Esophagus (tissue), 2 donors: ENCODE results near the gene EP300. TPM values are rescaled to one million over a fixed set of nuclear protein-coding genes. Genes with fewer than 3 reads are reported as not detected.

ENCODE experiments used
- H3K27ac ChIP-seq, 2 donors: one replicate each; pipeline ENCODE4 v1.5.1; 2013; ENCODE audit warnings: low read depth in 2 of 2, mild to moderate bottlenecking in 2 of 2, inconsistent platforms in 1 of 2, low read length in 1 of 2, moderate library complexity in 1 of 2
- H3K27me3 ChIP-seq, 2 donors: one replicate each; pipeline ENCODE4 v1.6.1; 2013; ENCODE audit warnings: low read length in 2 of 2, control low read depth in 1 of 2, mild to moderate bottlenecking in 1 of 2; ENCODE audit not compliant: insufficient read depth in 2 of 2, control insufficient read depth in 1 of 2
- H3K36me3 ChIP-seq, 2 donors: one replicate each; pipeline ENCODE4 v1.6.1; 2013; ENCODE audit warnings: low read length in 1 of 2; ENCODE audit not compliant: control insufficient read depth in 2 of 2, insufficient read depth in 2 of 2
- H3K4me1 ChIP-seq, 2 donors: one replicate each; pipeline ENCODE4 v1.6.1; 2013; ENCODE audit warnings: low read length in 1 of 2; ENCODE audit not compliant: control insufficient read depth in 2 of 2, insufficient read depth in 2 of 2
- H3K4me3 ChIP-seq, 2 donors: one replicate each; pipeline ENCODE4 v1.5.1; 2013; ENCODE audit warnings: low read length in 2 of 2, mild to moderate bottlenecking in 2 of 2, low read depth in 1 of 2, moderate library complexity in 1 of 2
- H3K9me3 ChIP-seq, 2 donors: one replicate each; pipeline ENCODE4 v1.6.1; 2013; ENCODE audit warnings: mild to moderate bottlenecking in 2 of 2, low read depth in 1 of 2, low read length in 1 of 2, moderate library complexity in 1 of 2; ENCODE audit not compliant: control insufficient read depth in 2 of 2, insufficient read depth in 1 of 2
- WGBS, 2 donors: extraction: QIAGEN DNeasy Blood & Tissue Kit; methylation state at CpG; one replicate each; pipeline ENCODE4 v1.1.7; 2013; 5-methylcytosine and 5-hydroxymethylcytosine counted together
- polyA plus RNA-seq, 2 donors: library from polyadenylated mRNA; stranded (reverse); fragments of 200-250 nt; gene quantifications; one replicate each; pipeline ENCODE4 v1.2.3, GENCODE V29; 2013
- donor health status: healthy with polysubstance abuse.
- donor health status: Bipolar disorder and iron deficiency.

EP300 gene
- polyA plus RNA-seq, 2 donors = 11.6 to 13.7 TPM

GRCh38 chr22:41076857-41077256 lies 15.5 kb upstream of the EP300 start:
- Histone ChIP-seq H3K36me3 (no peaks in the 10 kb centered on the region), H3K4me3 (no peak overlapping the region), H3K27ac (no peak overlapping the region), H3K27me3 (no peaks in the 10 kb centered on the region), H3K4me1 (no peaks in the 10 kb centered on the region), H3K9me3 (no peaks in the 10 kb centered on the region)
- 78 to 88% methylated on average over 1 of the region's 1 CpG for WGBS, 2 donors

- 41 to 43% methylated on average over 1 of the region's 1 CpG for WGBS, 2 donors
- no peaks in the 10 kb centered on the region for H3K4me1 ChIP-seq
- H3K9me3 ChIP-seq = no peaks in the 10 kb centered on the region
- H3K27me3 ChIP-seq = no peaks in the 10 kb centered on the region
- no peak overlapping the region for H3K4me3 ChIP-seq
- no peaks in the 10 kb centered on the region for H3K36me3 ChIP-seq
- H3K27ac ChIP-seq = no peak overlapping the region
Measured at GRCh38 chr22:41078931-41079330, 13.5 kb upstream of the EP300 start.

GRCh38 chr22:41085842-41086241 lies 6.5 kb upstream of the EP300 start:
- 66 to 73% methylated on average over 2 of the region's 2 CpGs for WGBS, 2 donors
- H3K27ac ChIP-seq = no peak overlapping the region
- H3K27me3 ChIP-seq = no peaks in the 10 kb centered on the region
- H3K36me3 ChIP-seq = no peaks in the 10 kb centered on the region
- H3K4me1 ChIP-seq = no peaks in the 10 kb centered on the region
- no peaks in the 10 kb centered on the region for H3K9me3 ChIP-seq
- no peak overlapping the region for H3K4me3 ChIP-seq

GRCh38 chr22:41091132-41092022 lies 1.0 kb upstream of the EP300 start:
- Histone ChIP-seq H3K27ac (peak overlapping the region; percentile 100), H3K9me3 (no peaks in the 10 kb centered on the region), H3K4me3 (peak overlapping the region; percentile 81 to 91), H3K27me3 (no peaks in the 10 kb centered on the region), H3K36me3 (no peaks in the 10 kb centered on the region), H3K4me1 (peaks cover 0 to 2% of the 10 kb centered on the region in 2 donors)
- WGBS, 2 donors = 1% methylated on average over 62 to 67 of the region's 67 CpGs

- H3K9me3 ChIP-seq = no peaks in the 10 kb centered on the region
- 0 to 1% methylated on average over 29 to 31 of the region's 31 CpGs for WGBS, 2 donors
- H3K4me3 ChIP-seq = peak overlapping the region; percentile 81 to 91
- no peaks in the 10 kb centered on the region for H3K36me3 ChIP-seq
- H3K27ac ChIP-seq = peak overlapping the region; percentile 100
- peaks cover 0 to 2% of the 10 kb centered on the region in 2 donors for H3K4me1 ChIP-seq
- no peaks in the 10 kb centered on the region for H3K27me3 ChIP-seq
Measured at GRCh38 chr22:41092847-41093411, 537 bp downstream of the EP300 start.

GRCh38 chr22:41094041-41094593 lies 1.7 kb downstream of the EP300 start:
- WGBS, 2 donors = 2% methylated on average over 5 of the region's 5 CpGs

GRCh38 chr22:41096391-41096790 lies 4.0 kb downstream of the EP300 start:
- no peaks in the 10 kb centered on the region for H3K9me3 ChIP-seq
- peak overlapping the region in 1 of 2 donors; percentile 11 for H3K4me3 ChIP-seq
- H3K4me1 ChIP-seq = peaks cover 0 to 2% of the 10 kb centered on the region in 2 donors
- no peaks in the 10 kb centered on the region for H3K36me3 ChIP-seq
- no peaks in the 10 kb centered on the region for H3K27me3 ChIP-seq
- WGBS, 2 donors = 44 to 71% methylated on average over 3 of the region's 3 CpGs
- H3K27ac ChIP-seq = no peak overlapping the region

More at GRCh38 chr22:41094041-41094593, 1.7 kb downstream of the EP300 start:
- peak overlapping the region; percentile 7 to 91 for H3K4me3 ChIP-seq
- peaks cover 0 to 2% of the 10 kb centered on the region in 2 donors for H3K4me1 ChIP-seq
- H3K27ac ChIP-seq = peak overlapping the region in 1 of 2 donors; percentile 22
- no peaks in the 10 kb centered on the region for H3K27me3 ChIP-seq
- no peaks in the 10 kb centered on the region for H3K9me3 ChIP-seq
- no peaks in the 10 kb centered on the region for H3K36me3 ChIP-seq

GRCh38 chr22:41096841-41097240 lies 4.4 kb downstream of the EP300 start:
- Histone ChIP-seq H3K4me3 (peak overlapping the region in 1 of 2 donors; percentile 11), H3K4me1 (peaks cover 0 to 2% of the 10 kb centered on the region in 2 donors), H3K27ac (no peak overlapping the region), H3K9me3 (no peaks in the 10 kb centered on the region), H3K36me3 (no peaks in the 10 kb centered on the region), H3K27me3 (no peaks in the 10 kb centered on the region)
- WGBS, 2 donors = 57 to 67% methylated on average over 4 of the region's 4 CpGs

GRCh38 chr22:41099036-41099435 lies 6.6 kb downstream of the EP300 start:
- Histone ChIP-seq H3K4me1 (peaks cover 0 to 2% of the 10 kb centered on the region in 2 donors), H3K4me3 (no peak overlapping the region), H3K9me3 (no peaks in the 10 kb centered on the region), H3K27ac (no peak overlapping the region), H3K27me3 (no peaks in the 10 kb centered on the region), H3K36me3 (no peaks in the 10 kb centered on the region)
- WGBS, 2 donors = 83 to 86% methylated on average over 16 of the region's 16 CpGs
